Smooth muscle cell (in vitro differentiated cells): ENCODE data around the gene ITIH2. TPM values are rescaled to one million over a fixed set of nuclear protein-coding genes. Genes with fewer than 3 reads are reported as not detected.
"Not testable (repeated sequence)": the region's sequence is repeated elsewhere in the genome, so short reads cannot be mapped to it uniquely, and the experiment has no call there.

Experiments used
- DNase-seq: peaks from one replicate; lab custom pipeline; 2025; ENCODE audit not compliant: unreplicated experiment; lab: John Stamatoyannopoulos, UW
- H2AFZ ChIP-seq: fragments of 200-600 bp; sonication (generic); 2 replicates; pipeline ENCODE4 v1.6.0; 2016; ENCODE audit warnings: antibody characterized with exemption, low read depth, mild to moderate bottlenecking
- H3F3A ChIP-seq: fragments of 200-600 bp; sonication (generic); 2 replicates; pipeline ENCODE4 v1.6.0; 2017; ENCODE audit warnings: antibody characterized with exemption, low read depth
- H3K27ac ChIP-seq: fragments of 200-600 bp; sonication (generic); 2 replicates; pipeline ENCODE4 v1.5.1; 2016; ENCODE audit warnings: low read depth, mild to moderate bottlenecking
- H3K27me3 ChIP-seq: fragments of 200-600 bp; sonication (generic); 2 replicates; pipeline ENCODE4 v1.6.1; 2016; ENCODE audit warnings: low read depth, mild to moderate bottlenecking
- H3K36me3 ChIP-seq: fragments of 200-600 bp; sonication (generic); 2 replicates; pipeline ENCODE4 v1.5.1; 2016; ENCODE audit warnings: low read depth
- H3K4me1 ChIP-seq: fragments of 200-600 bp; sonication (generic); 2 replicates; pipeline ENCODE4 v1.5.1; 2016; ENCODE audit warnings: low read depth
- H3K4me2 ChIP-seq: fragments of 200-600 bp; sonication (generic); 2 replicates; pipeline ENCODE4 v1.6.0; 2016; ENCODE audit warnings: mild to moderate bottlenecking
- H3K4me3 ChIP-seq: fragments of 200-600 bp; sonication (generic); 2 replicates; pipeline ENCODE4 v1.5.1; 2016; ENCODE audit warnings: mild to moderate bottlenecking
- H3K79me2 ChIP-seq: fragments of 200-600 bp; sonication (generic); 2 replicates; pipeline ENCODE4 v1.6.0; 2016; ENCODE audit warnings: low read depth, mild to moderate bottlenecking
- H3K9ac ChIP-seq: fragments of 200-600 bp; sonication (generic); 2 replicates; pipeline ENCODE4 v1.6.0; 2016; ENCODE audit warnings: low read depth
- H3K9me3 ChIP-seq: fragments of 200-600 bp; sonication (generic); replicated peaks from 2 replicates; pipeline ENCODE4 v1.5.1; 2016; ENCODE audit warnings: low read depth
- H4K20me1 ChIP-seq: fragments of 200-600 bp; sonication (generic); 2 replicates; pipeline ENCODE4 v1.6.0; 2016; ENCODE audit warnings: low read depth
- WGBS: methylation state at CpG from one replicate; pipeline ENCODE4 v1.1.7; 2016; ENCODE audit warnings: low lambda C conversion rate; 5-methylcytosine and 5-hydroxymethylcytosine counted together
- polyA plus RNA-seq: library from polyadenylated mRNA; unstranded; fragments of >200 nt; fragmentation: Nextera tagmentation; extraction: Ambion mirVana; gene quantifications from 2 replicates; pipeline ENCODE4 v1.2.1, GENCODE V29; 2016
- total RNA-seq: library from RNA; depleted of rRNA; stranded (reverse); fragments of >200 nt; gene quantifications from 2 replicates; pipeline ENCODE4 v1.2.3, GENCODE V29; 2014
- TF ChIP-seq, protein P1 (sequence below): fragments of 200-600 bp; sonication (generic); IDR thresholded peaks from 2 replicates; pipeline ENCODE4 v1.5.1; 2017; ENCODE audit warnings: borderline replicate concordance, mild to moderate bottlenecking, antibody characterized with exemption; ENCODE audit not compliant: insufficient read depth, poor library complexity, severe bottlenecking

The ITIH2 gene
- total and polyA plus RNA-seq, 2 experiments from 2014 or later, result 0.09 to 0.13 TPM

DNA sequence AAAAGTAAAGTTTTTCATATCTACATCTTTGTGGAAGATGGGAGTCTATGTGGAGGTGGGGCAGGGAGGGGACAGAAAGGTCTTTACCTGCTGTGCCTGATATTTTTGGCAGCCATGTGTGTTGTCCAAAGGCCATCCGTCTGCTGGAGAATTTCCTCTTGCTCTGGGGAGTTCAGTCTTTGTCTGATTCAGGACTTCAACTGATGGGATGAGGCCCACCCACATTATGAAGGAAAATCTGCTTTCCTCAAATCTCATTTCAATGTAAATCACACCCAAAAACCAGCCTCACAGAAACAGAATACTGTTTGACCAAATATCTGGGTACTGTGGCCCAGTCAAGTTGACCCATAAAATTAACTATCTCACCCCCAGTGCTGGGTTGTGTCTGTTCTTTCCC lies 23.9 kb upstream of the ITIH2 start:
- Histone ChIP-seq H2AFZ (no peak overlapping the region), H3K4me1 (no peaks in the 10 kb centered on the region), H4K20me1 (no peaks in the 10 kb centered on the region), H3K36me3 (no peaks in the 10 kb centered on the region), H3K27ac (no peak overlapping the region), H3F3A (no peaks in the 10 kb centered on the region), H3K4me3 (no peak overlapping the region), H3K9ac (no peak overlapping the region), H3K27me3 (peaks cover 13% of the 10 kb centered on the region), H3K79me2 (no peaks in the 10 kb centered on the region), H3K4me2 (no peak overlapping the region), H3K9me3 (no peaks in the 10 kb centered on the region)
- no peak for DNase-seq
- TF ChIP-seq, protein P1, sequence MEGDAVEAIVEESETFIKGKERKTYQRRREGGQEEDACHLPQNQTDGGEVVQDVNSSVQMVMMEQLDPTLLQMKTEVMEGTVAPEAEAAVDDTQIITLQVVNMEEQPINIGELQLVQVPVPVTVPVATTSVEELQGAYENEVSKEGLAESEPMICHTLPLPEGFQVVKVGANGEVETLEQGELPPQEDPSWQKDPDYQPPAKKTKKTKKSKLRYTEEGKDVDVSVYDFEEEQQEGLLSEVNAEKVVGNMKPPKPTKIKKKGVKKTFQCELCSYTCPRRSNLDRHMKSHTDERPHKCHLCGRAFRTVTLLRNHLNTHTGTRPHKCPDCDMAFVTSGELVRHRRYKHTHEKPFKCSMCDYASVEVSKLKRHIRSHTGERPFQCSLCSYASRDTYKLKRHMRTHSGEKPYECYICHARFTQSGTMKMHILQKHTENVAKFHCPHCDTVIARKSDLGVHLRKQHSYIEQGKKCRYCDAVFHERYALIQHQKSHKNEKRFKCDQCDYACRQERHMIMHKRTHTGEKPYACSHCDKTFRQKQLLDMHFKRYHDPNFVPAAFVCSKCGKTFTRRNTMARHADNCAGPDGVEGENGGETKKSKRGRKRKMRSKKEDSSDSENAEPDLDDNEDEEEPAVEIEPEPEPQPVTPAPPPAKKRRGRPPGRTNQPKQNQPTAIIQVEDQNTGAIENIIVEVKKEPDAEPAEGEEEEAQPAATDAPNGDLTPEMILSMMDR, result no peak
- 95% methylated on average over 1 of the region's 1 CpG for WGBS

DNA sequence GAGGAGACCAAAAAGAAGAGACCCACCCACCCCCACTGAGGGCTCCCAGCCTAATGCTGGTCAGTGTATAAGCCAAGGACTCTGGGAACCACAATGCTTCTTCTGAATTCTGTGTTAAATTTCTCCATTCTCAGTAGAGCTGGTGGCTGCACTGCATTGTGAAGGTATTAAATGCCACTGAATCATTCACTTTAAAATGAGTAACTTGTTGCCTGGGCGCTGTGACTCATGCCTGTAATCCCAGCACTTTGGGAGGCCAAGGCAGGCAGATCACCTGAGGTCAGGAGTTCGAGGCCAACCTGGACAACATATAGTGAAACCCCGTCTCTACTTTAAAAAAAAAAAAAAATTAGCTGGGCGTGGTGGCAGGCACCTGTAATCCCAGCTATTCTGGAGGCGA lies 23.0 kb upstream of the ITIH2 start:
- H3K36me3 ChIP-seq, H2AFZ ChIP-seq, DNase-seq, H3K4me3 ChIP-seq, H3F3A ChIP-seq, H3K9ac ChIP-seq, H3K27me3 ChIP-seq, H3K79me2 ChIP-seq, H3K4me1 ChIP-seq, H3K4me2 ChIP-seq, H4K20me1 ChIP-seq, H3K9me3 ChIP-seq, H3K27ac ChIP-seq: not testable (repeated sequence)
- 83% methylated on average over 5 of the region's 5 CpGs for WGBS

DNA sequence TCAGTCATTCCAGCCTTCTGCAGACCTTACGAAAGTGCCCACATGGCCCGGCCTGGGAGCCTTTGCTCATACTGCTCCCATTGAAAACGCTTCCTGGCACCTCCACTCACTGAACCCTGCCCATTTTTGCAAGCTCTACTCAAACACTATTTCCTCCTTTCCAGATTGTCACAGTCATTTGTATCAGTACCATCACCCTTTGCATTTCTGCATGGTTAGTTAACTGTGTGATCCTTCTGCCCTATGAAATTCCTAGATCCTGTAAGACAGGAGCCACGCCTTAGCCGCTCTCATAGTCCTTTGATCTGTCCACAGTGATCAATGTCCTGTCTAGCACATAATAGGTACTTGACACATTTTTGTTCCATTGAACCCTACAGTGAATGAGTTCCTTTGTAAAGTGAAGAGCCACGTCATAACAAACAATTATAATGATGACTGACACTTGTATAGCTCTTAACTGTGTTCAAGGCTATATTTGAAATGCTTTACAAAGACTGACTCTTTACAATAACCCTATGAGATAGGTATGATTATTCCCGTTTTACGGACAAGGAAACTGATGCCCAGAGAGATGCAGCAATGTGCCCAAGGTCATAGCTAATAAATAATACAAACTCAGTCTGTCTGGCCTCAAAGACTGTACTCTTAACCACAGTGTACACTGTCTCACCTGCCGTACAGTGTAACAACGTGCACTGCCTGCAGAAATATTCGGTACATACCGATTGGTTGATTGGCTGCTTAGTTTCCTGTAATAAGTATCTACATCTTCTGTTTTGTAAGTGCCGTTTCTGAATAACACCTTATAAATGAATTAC lies 16.6 kb upstream of the ITIH2 start:
- Histone ChIP-seq H2AFZ (no peak overlapping the region), H3K4me3 (no peak overlapping the region), H3K27me3 (no peaks in the 10 kb centered on the region), H3K27ac (no peak overlapping the region), H4K20me1 (no peaks in the 10 kb centered on the region), H3K9me3 (no peaks in the 10 kb centered on the region), H3K79me2 (no peaks in the 10 kb centered on the region), H3F3A (no peaks in the 10 kb centered on the region), H3K9ac (no peak overlapping the region), H3K4me2 (no peak overlapping the region), H3K36me3 (no peaks in the 10 kb centered on the region), H3K4me1 (no peaks in the 10 kb centered on the region)
- DNase-seq, result no peak
- WGBS, result 79% methylated on average over 13 of the region's 13 CpGs
- TF ChIP-seq, protein P1, result no peak

DNA sequence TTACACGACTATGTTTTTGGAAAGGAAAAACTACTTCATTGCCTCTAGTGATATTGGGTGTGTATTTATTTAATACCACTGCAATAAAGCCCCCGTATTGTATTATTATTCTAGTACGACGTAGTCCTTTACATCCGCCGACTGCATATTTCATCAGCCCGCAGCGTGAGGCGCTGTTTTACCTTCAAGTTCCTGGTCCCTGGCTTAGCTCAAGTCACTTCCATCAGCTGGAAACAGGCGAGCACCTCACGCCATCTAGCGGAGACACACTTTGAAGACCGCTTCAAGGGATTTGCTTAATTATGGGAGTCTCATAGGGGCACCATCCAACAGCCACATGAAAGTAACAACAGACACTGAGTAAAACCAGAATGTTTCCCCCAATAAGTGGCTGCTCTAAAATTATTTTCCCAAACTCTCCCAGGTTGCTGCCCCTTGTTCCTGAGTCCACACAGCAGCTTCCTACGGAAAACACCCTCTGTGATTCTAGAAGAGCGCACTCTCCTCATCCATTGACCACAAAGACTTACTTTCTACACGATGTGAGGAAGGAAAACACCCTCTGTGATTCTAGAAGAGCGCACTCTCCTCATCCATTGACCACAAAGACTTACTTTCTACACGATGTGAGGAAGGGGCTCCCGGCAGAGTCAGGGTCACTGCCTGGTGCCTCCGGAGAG lies 15.7 kb upstream of the ITIH2 start:
- H3K9ac ChIP-seq, result no peak overlapping the region
- no peaks in the 10 kb centered on the region for H3F3A ChIP-seq
- no peak overlapping the region for H2AFZ ChIP-seq
- H3K4me3 ChIP-seq, result no peak overlapping the region
- no peaks in the 10 kb centered on the region for H3K27me3 ChIP-seq
- no peak overlapping the region for H3K4me2 ChIP-seq
- no peaks in the 10 kb centered on the region for H3K4me1 ChIP-seq
- DNase-seq, result peak; percentile 17
- H3K36me3 ChIP-seq, result no peaks in the 10 kb centered on the region
- TF ChIP-seq, protein P1, result peak; percentile 82
- 25% methylated on average over 20 of the region's 20 CpGs for WGBS
- H3K27ac ChIP-seq, result no peak overlapping the region
- no peaks in the 10 kb centered on the region for H3K9me3 ChIP-seq
- no peaks in the 10 kb centered on the region for H4K20me1 ChIP-seq
- H3K79me2 ChIP-seq, result no peaks in the 10 kb centered on the region
